GM12872 (cell line): ENCODE measurements around the gene IQCN.

Source experiments
- TF ChIP-seq, protein P1 (sequence below): IDR thresholded peaks from 3 replicates; pipeline ENCODE4 v1.5.1; 2011; ENCODE audit warnings: low read depth, mild to moderate bottlenecking, low read length, moderate library complexity; ENCODE audit not compliant: insufficient read depth

IQCN gene

DNA sequence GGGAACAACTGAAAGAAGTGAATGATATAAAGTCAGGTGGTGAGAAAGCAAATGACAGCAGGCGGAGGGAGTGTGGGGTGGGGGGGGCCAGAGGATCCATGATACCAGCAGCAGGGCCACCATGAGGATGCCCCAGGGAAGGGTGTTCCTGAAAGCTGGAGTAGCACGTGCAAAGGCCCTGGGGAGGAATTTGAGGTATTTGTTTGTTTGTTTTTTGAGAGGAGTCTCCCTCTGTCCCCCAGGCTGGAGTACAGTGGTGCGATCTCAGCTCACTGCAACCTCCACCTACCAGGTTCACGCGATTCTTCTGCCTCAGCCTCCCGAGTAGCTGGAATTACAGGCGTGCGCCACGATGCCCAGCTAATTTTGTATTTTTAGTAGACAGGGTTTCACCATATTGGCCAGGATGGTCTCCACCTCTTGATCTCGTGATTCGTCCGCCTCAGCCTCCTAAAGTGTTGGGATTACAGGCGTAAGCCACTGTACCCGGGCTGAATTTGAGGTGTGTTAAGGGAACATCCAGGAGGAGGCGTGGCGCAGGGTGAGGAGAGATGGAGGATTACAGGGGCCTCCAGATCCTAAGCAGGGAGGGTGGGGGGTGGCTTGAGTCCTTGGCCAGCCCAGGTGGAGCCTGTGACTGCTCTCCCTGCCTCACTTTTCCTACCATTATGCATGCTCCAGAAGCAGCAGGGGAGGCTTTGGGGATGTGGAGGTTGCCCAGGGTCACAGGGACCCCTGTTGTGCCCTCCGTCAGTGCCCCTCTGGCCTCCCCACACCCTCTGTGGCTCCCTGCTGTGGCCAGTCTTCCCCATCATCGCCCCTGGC lies 19.6 kb upstream of the IQCN start:
- TF ChIP-seq, protein P1, sequence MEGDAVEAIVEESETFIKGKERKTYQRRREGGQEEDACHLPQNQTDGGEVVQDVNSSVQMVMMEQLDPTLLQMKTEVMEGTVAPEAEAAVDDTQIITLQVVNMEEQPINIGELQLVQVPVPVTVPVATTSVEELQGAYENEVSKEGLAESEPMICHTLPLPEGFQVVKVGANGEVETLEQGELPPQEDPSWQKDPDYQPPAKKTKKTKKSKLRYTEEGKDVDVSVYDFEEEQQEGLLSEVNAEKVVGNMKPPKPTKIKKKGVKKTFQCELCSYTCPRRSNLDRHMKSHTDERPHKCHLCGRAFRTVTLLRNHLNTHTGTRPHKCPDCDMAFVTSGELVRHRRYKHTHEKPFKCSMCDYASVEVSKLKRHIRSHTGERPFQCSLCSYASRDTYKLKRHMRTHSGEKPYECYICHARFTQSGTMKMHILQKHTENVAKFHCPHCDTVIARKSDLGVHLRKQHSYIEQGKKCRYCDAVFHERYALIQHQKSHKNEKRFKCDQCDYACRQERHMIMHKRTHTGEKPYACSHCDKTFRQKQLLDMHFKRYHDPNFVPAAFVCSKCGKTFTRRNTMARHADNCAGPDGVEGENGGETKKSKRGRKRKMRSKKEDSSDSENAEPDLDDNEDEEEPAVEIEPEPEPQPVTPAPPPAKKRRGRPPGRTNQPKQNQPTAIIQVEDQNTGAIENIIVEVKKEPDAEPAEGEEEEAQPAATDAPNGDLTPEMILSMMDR: no peak

DNA sequence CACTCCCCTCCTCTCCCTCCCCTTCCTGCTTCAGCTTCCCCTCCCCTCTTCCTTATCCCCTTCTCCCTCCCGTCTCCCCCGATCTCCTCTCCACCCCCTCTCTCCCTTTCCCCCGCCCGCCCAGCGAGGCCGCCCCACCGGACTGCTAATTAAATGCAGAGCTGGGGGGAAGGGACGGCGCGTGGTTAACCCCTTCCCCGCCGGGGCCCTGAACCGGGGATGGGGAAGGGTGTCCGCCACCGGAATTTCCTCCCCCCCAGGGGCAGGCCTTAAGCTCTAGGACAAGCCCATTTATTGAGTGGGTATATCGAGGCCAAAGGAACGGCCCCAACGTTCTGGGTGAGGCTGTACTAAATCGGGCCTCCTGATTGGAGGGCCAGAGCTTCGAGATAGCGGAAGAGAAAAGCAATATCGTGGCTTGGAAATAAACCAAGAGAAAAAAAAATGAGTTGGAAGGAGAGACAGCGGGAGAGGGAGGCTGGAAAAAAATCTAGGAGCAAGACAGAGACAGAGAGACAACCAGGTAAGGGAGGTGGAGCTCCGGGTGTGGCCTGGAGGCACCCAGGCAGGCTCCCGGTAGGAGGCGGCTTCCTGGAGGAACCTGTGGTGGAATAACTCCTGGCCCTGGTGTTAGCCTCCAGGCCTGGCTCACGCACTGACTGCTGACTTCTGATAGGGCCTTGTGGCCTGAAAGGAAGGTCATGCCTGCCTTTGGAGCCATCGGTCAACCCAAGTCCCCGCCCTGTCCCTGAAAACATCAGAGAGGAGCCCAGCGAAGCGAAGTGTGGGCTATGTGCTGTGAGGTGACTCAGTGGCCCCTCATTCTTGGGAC lies 18.8 kb upstream of the IQCN start:
- TF ChIP-seq, protein P1: no peak

DNA sequence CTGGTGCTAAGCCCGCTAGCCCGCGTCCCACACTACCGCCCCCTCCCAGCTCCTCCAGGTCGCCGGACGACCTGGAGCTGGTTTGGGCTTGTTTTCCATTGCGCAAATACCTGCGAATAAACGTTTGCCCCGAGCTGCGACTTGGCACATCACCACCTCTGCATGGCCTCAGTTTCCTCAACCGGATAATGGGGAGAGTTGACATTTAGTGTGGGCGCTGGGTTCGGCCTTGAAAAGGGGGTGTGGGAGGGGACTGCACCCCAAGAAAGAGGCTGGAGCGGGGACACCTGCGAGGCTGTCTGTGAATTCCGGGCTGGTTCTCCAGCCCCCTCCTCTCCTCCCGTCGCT lies 18.2 kb upstream of the IQCN start:
- TF ChIP-seq, protein P1: no peak

DNA sequence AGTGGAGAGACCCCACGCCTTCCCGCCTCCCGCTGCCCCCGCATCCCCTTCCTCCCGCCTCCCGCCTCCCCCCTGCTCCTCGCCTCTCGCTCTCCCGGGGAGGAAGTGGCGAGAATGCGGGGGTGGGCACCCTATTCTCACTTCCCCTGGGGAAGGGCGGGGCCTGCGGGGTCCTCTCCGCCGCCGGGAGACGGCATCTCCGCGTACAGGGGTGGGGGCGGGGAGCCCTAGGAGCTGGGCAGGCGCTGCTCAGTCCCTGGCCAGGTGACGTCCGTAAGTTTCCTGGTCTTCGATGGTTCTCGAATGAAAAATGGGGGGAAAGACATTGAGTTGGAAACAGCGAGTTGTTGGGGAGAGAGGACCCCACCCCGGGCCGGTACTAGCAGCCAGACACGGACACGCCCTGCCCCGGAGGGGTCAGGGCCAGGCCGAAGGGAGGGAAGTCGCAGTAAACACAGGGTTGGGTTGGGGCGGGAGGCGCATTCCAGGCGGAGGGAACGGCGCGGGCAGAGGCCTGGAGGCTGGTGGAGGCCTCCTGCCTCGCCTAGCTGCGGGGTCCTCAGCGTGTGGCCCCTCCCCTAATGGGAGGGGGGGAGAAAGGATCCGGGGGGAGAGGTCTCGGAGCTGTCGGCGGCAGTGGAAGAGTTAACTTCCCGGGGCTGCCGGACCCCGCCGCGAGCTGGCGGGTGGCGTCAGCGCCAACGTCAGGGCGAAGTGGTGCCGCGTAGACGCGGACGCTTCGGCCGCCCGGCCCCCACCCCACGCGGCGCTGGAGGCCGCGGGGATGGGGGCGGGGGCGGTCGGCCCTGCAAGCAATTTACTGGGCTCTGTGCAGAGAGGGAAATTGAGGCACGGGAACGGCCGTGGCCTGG lies 17.6 kb upstream of the IQCN start:
- TF ChIP-seq, protein P1: no peak

DNA sequence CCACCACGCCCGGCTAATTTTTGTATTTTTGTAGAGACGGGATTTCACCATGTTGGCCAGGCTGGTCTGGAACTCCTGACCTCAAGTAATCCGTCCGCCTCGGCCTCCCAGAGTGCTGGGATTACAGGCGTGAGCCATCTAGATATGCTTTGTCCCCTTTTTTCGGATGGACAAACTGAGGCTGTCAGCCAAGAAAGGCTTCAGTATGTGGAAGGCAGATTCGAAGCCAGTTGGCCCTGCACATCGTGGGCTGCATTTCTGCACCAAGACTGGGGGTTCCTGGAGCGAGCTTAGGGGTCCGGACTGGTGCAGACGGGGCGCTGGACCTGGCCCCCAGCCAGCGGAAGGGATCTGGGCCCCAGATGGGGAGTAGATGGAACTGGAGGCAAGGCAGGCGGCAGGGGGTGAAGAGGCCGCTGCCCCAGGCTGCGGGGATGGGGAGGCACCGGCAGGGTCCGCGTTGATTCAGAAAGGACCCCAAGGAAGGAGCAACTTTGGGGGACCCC lies 16.8 kb upstream of the IQCN start:
- TF ChIP-seq, protein P1: 0 out of 3 replicates have a peak, but pooled peaks have one; percentile 6

DNA sequence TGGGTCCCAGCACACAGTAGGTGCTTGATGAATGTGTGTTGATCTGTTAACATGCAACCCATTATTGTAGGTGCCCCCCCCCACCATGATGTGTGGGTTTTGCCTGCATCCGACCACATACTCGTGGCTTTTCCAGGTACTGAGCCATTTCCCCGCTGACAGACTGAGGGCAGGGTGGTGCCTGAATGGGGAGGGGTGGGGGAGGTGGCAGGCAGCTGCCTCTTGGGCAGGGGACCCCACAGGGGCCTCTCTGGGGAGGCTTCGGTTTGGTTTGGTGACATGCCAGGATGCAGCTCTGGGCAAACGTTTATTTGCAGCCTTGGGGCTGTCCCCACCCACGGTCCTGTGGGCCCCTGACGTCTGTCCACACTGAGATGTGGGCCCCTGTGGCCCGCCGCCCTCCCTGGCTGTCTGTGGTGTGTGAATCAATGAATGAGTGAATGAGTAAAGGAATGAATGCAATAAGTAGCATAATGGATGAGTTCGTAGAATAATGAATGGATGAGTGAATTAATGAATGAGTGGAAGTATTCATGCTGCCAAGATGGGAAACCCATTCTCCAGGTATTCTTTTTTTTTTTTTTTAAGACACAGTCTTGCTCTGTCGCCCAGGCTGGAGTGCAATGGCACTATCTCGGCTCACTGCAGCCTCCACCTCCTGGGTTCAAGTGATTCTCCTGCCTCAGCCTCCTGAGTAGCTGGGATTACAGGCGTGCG lies 16.2 kb upstream of the IQCN start:
- TF ChIP-seq, protein P1: no peak
